GM12865 (cell line): ENCODE data around the gene CRYBA4.

ENCODE experiments used
- DNase-seq: peaks from one replicate; pipeline ENCODE4 v3.0.0; 2010; ENCODE audit warnings: low read depth
- H3K4me3 ChIP-seq: 2 replicates; pipeline ENCODE4 v1.5.1; 2011; ENCODE audit warnings: mild to moderate bottlenecking, low read depth, low read length, control low read depth
- CTCF ChIP-seq: IDR thresholded peaks from 2 replicates; pipeline ENCODE4 v1.5.1; 2011; ENCODE audit warnings: low read length, control low read depth, low read depth, inconsistent platforms; ENCODE audit not compliant: insufficient read depth; ENCODE audit errors: missing control alignments

CRYBA4 gene

GRCh38 chr22:26620197-26620596 is 1.6 kb upstream of the CRYBA4 start:
- TF ChIP-seq CTCF, result no peak
- DNase-seq, result no peak
- H3K4me3 ChIP-seq, result no peak overlapping the region

GRCh38 chr22:26623984-26624383 is 2.2 kb downstream of the CRYBA4 start:
- TF ChIP-seq CTCF, result no peak
- no peak for DNase-seq
- no peak overlapping the region for H3K4me3 ChIP-seq

- H3K4me3 ChIP-seq, result no peak overlapping the region
- no peak for TF ChIP-seq CTCF
- DNase-seq, result no peak
Observed at GRCh38 chr22:26624803-26625202, 3.0 kb downstream of the CRYBA4 start.

GRCh38 chr22:26629988-26630761 is 8.4 kb downstream of the CRYBA4 start:
- TF ChIP-seq CTCF, result no peak
- H3K4me3 ChIP-seq, result no peak overlapping the region
- no peak for DNase-seq

GRCh38 chr22:26631282-26631681 is 9.5 kb downstream of the CRYBA4 start:
- DNase-seq, result no peak
- no peak overlapping the region for H3K4me3 ChIP-seq
- no peak for TF ChIP-seq CTCF

- no peak for TF ChIP-seq CTCF
- DNase-seq, result no peak
- H3K4me3 ChIP-seq, result no peak overlapping the region
Observed at GRCh38 chr22:26632422-26633155, 10.8 kb downstream of the CRYBA4 start.
